GM19468 (cell line): ENCODE measurements around the gene MZT2A.
"Not testable (repeated sequence)": the region's sequence is repeated elsewhere in the genome, so short reads cannot be mapped to it uniquely, and the experiment has no call there.

Experiments
- ATAC-seq: cut with Tn5 transposase; IDR thresholded peaks from one replicate; pipeline ENCODE4 v1.9.1; 2021; ENCODE audit warnings: mild to moderate bottlenecking, moderate library complexity, moderate number of reproducible peaks; ENCODE audit not compliant: unreplicated experiment; ENCODE audit errors: extremely low read depth

Gene MZT2A

GRCh38 chr2:131493199-131493968 is 1.2 kb upstream of the MZT2A start:
- peak; percentile 14 for ATAC-seq

DNA sequence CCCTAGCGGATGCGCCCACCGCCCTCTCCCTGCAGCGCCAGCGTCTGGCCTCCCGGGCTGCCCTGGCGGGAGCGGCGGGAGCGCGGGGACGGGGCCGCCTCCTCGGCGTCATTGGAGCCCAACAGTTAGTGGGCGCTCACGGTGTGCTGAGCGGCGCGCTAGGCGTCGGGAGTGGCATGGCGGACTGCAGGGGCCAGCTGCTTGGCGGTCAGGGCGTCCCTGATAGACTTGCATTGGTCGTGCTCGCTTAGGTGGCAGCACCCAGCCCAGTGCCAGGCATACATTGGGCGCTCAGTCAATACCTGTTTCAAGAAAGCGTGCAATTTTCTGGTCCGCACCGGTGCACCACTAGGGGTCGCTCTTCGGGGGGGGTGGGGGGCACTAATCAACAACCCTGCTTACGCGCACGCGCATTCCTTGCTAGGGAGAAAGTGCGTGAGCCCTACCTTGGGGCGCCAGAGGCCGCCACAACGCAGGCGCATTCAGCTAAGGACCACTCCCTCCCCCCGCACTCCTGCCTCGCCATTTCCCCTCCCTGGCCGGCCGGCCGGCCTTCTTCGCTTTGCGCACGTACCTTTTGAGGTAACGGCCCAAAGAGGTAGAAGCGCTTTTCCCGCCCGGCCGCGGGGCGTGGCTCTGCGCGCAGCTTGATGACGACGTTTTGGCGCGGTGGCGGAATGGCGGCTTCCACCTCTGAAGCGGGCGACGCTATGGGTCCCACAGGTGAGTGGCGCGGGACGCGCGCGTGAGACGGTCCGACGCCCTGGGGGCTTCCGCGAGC is 411 bp upstream of the MZT2A start:
- peak; percentile 61 for ATAC-seq

DNA sequence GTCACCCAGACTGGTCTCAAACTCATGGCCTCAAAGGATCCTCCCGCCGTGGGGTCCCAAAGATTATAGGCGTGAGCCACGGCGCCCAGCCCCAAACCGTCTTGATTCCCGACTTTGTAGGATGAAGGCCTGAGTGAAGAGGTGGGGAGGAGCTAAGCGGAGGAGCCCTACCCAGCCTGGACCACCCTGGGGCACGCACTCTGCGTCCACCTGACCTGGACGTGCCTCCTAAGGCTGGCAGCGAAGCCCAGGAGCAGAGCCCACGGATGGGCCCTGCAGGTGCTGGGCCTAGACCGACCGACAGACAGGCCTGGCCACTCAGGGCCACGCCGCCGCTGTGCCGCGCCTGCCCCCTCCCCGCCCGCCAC is 744 bp downstream of the MZT2A start:
- ATAC-seq, result not testable (repeated sequence)

GRCh38 chr2:131490616-131491468 is 1.4 kb downstream of the MZT2A start:
- ATAC-seq, result not testable (repeated sequence)

GRCh38 chr2:131488306-131489205 is 3.6 kb downstream of the MZT2A start:
- no peak for ATAC-seq

GRCh38 chr2:131486201-131486902 is 5.8 kb downstream of the MZT2A start:
- ATAC-seq, result not testable (repeated sequence)

- ATAC-seq, result not testable (repeated sequence)
Measured at GRCh38 chr2:131484906-131485460, 7.2 kb downstream of the MZT2A start.

DNA sequence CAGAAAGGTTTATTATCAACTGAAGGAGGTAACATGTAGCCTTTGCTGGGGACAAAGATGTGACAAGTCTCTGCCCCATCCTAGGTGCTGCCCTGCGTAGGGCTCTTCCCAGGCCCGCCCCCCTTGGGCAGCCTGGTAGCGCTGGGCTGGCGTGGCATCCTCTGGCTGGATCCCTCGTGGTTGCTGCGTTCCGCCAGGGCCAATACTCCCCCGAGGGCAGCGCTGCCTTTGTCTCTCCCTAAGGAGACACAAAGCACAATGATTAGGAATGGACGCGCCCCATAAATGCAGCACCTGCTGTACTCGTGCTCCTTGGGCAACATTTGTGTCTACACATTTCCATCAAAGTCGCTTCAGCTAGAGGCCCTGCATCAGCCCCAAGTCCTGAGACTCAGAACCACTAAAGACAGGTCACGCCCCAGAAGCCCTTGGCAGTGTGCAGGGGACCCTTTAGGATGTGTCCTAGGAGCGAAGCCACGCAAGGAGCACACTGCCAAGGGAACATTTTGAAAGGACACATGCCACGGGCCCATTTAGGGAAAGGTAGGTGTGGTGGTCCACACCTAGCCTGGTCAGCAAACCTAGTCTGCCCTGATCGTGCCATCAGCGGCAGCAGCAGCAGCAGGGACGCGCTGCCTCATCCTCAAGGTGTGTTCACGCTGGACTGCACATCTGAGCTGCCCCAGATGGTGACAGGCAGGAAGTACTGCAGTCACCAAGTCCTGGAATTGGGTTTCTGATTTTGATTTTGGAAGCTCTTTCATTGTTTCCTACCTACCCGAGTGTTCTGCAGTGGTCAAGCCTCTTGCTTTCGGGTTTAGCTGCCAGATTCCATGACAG is 8.0 kb downstream of the MZT2A start:
- not testable (repeated sequence) for ATAC-seq

GRCh38 chr2:131482506-131483155 is 9.6 kb downstream of the MZT2A start:
- not testable (repeated sequence) for ATAC-seq

DNA sequence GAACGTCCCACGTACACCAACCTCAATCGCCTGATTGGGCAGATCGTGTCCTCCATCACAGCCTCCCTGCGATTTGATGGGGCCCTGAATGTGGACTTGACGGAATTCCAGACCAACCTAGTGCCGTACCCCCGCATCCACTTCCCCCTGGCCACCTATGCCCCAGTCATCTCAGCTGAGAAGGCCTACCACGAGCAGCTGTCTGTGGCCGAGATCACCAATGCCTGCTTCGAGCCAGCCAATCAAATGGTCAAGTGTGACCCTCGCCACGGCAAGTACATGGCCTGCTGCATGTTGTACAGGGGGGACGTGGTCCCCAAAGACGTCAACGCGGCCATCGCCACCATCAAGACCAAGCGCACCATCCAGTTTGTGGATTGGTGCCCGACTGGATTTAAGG is 11.8 kb downstream of the MZT2A start:
- not testable (repeated sequence) for ATAC-seq

DNA sequence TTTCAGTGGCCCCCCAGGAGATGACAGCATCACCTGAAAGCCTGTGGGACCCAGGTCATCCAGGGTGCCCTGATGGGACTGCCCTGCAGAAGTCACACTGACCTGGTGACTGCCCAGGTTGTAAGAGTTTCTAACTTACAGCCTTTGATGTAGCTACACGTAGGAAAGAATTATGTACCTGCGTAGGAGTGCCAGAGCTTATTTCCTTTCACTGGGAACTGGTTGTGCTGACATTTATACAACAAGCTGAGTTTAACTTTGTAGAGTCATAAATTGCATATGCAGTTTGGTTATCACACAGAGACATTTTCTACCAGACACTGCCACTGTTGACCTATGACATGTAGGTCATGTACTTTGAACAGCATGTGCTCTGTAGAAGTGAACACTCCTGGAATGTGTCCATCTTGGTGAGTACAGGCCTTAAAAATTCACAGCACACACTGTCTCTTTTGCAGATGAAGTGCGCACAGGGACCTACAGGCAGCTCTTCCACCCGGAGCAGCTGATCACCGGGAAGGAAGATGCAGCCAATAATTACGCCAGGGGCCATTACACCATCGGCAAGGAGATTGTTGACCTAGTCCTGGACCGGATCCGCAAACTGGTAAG is 13.2 kb downstream of the MZT2A start:
- not testable (repeated sequence) for ATAC-seq

- ATAC-seq, result not testable (repeated sequence)
Measured at GRCh38 chr2:131478074-131478849, 13.9 kb downstream of the MZT2A start.

DNA sequence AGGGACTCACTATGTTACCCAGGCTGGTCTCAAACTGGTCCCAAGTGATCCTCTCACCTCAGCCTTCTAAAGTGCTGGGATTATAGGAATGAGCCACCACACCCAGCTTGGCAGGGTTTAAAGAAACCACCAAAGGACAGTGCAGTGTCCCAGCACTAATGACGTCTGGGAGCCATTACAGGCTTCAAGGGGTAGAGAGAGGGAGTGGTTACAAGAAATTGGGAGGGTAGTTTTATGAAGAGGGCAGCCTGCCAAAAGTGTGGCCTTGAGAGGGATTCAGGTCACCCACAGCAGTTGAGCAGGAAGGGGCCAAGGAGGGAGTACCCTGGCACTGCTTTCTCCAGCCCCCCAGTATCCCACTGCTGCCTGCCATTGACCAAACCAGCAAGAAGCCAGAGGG is 15.0 kb downstream of the MZT2A start:
- ATAC-seq, result not testable (repeated sequence)

DNA sequence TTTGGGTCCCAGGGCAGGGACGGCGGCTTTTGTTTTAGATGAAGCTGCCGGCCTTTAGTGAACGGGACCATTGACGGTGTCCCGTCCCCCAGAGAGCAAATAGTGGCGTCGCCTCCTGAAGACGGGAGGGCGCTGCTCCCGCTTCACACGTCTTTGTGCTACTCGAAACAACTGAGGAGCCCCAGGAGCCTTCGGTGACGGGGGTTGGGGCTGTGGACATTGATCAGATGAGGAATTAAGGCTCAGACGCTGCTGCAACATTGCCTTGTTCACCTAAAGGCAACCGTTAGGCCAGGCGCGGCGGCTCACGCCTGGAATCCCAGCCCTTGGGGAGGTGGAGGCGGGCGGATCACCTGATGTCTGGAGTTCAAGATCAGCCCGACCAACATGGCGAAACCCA is 15.8 kb downstream of the MZT2A start:
- not testable (repeated sequence) for ATAC-seq

DNA sequence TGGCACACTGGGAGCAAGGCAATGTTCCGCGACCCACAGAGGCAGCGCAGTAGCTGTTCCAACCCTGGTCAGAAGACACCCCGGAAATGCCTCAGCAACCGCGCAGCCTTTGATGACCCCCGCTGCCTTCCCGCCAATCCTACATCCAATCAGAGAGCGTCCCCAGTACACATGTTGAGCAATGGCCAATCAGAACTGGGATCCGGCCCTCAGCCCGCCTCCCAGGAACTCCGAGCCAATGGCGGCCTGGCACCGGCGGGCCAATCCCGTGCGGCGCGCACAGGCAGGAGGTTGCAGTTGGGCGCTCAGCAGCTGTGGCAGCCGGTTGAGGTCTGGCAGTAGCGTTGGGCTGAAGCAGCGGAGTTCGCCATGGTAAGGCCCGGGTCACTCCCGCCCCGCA is 16.4 kb downstream of the MZT2A start, which contains the start of gene TUBA3D:
TSS of gene TUBA3D (plus strand) at position 289 of the 400 bp plus-strand sequence. CDS start at position 370, 81 bp downstream.
- ATAC-seq, result no peak

GRCh38 chr2:131473266-131473665 is 18.9 kb downstream of the MZT2A start:
- not testable (repeated sequence) for ATAC-seq
